ENCODE measurements around the gene CCT6B. TPM values are rescaled to one million over a fixed set of nuclear protein-coding genes. Genes with fewer than 3 reads are reported as not detected.
"Not testable (repeated sequence)": the region's sequence is repeated elsewhere in the genome, so short reads cannot be mapped to it uniquely, and the experiment has no call there.

CCT6B gene
- 2.8 TPM for total RNA-seq

DNA sequence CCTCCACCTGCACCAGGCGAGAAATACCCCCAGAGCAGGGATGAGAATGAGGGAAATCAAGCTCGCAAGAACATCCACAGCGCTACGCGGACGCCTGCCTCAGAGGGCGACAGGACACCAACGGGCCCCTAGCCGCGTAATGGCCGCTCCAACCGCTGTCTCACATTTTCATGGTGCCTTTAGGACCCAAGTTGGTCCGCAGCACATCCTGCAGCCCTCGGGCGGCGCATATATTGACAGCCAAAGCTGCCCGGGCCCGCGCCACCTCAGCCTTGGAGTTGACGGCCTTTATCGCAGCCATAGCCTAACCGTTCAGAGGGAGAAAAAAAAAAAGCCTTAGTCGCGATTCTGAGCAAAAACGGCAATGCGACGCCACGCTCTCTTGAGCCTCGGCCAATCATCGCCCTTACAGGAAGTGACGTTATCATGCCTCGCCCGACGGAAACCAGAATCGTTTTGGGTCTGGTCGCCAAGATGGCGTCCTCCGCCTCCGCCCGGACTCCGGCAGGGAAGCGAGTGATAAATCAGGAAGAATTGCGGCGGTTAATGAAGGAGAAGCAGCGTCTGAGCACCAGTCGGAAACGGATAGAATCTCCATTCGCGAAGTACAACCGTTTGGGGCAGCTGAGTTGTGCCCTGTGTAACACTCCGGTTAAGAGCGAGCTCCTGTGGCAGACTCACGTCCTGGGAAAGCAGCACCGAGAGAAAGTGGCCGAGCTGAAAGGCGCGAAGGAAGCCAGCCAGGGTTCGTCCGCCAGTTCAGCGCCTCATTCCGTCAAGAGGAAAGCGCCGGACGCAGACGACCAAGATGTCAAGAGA lies at the start of gene CCT6B, which contains the start of gene ZNF830:
Gene CCT6B, minus strand, starts transcription at position 368 of the 819 bp plus-strand sequence. Its CDS starts 67 bp downstream, at position 301.
Gene ZNF830, plus strand, starts transcription at position 448 of the 819 bp plus-strand sequence. Its CDS starts 27 bp downstream, at position 475.
- Histone ChIP-seq H3K4me1 (ENCODE audit: insufficient read depth, low read length) (peaks cover 10% of the 10 kb centered on the region), H3K27me3 (ENCODE audit: insufficient read depth, low read length) (no peaks in the 10 kb centered on the region), H3K9me3 (ENCODE audit: low read depth, low read length) (no peaks in the 10 kb centered on the region), H3K4me3 (ENCODE audit: low read length) (peak within 1 kb of the TSS; percentile 69)

- no peak overlapping the region for H3K4me3 ChIP-seq (ENCODE audit: low read length)
- no peaks in the 10 kb centered on the region for H3K9me3 ChIP-seq (ENCODE audit: low read depth, low read length)
- H3K4me1 ChIP-seq (ENCODE audit: insufficient read depth, low read length): no peaks in the 10 kb centered on the region
- no peaks in the 10 kb centered on the region for H3K27me3 ChIP-seq (ENCODE audit: insufficient read depth, low read length)
Measured at GRCh38 chr17:35010093-35010492, 48.8 kb upstream of the CCT6B start.

DNA sequence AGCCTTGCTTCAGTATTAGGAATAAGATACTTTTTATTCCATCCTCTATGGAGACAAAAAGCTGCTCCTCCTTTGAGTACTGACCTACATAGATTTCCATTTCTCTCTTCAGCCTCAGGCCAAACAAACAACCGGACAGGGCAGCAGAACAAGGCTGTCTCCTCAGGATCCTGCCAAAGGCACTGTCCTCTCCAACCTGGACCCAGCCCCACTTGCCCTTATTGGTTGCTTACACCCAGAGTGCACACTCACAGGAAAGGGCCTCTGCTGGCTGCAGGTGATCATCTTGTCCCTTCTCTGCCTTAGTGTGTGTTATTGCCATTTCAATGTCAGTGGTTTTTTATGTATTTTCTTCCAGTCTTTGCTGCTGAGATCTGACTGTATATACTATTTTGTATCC lies 45.7 kb upstream of the CCT6B start:
- no peaks in the 10 kb centered on the region for H3K4me1 ChIP-seq (ENCODE audit: insufficient read depth, low read length)
- no peak overlapping the region for H3K4me3 ChIP-seq (ENCODE audit: low read length)
- H3K9me3 ChIP-seq (ENCODE audit: low read depth, low read length): no peaks in the 10 kb centered on the region
- no peaks in the 10 kb centered on the region for H3K27me3 ChIP-seq (ENCODE audit: insufficient read depth, low read length)

DNA sequence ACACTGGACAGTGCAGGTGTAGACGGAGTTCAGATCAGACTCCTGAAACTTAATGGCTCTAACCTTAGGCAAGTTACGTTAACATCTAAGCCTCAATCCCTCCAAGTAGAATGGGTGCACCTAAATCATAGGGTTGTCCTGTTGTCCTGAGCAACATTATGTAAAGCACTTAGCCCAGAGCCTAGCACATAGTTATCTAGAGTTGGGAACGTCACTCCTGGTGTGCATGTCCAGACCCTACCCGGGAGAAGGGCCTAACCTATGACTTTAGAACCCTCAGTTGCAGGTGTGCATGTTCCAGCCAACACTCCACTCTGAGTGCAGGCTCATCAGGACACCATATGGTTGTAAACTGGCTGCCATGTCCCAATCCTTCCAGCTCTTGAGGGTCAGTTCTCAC lies 45.1 kb upstream of the CCT6B start:
- no peaks in the 10 kb centered on the region for H3K27me3 ChIP-seq (ENCODE audit: insufficient read depth, low read length)
- no peak overlapping the region for H3K4me3 ChIP-seq (ENCODE audit: low read length)
- no peaks in the 10 kb centered on the region for H3K4me1 ChIP-seq (ENCODE audit: insufficient read depth, low read length)
- H3K9me3 ChIP-seq (ENCODE audit: low read depth, low read length): no peaks in the 10 kb centered on the region

- H3K9me3 ChIP-seq (ENCODE audit: low read depth, low read length): no peaks in the 10 kb centered on the region
Measured at GRCh38 chr17:35003778-35004177, 42.5 kb upstream of the CCT6B start.

GRCh38 chr17:35002876-35003551 lies 41.8 kb upstream of the CCT6B start:
- Histone ChIP-seq H3K4me3 (ENCODE audit: low read length) (no peak overlapping the region), H3K27me3 (ENCODE audit: insufficient read depth, low read length) (no peaks in the 10 kb centered on the region), H3K9me3 (ENCODE audit: low read depth, low read length) (no peaks in the 10 kb centered on the region), H3K4me1 (ENCODE audit: insufficient read depth, low read length) (no peaks in the 10 kb centered on the region)

More at GRCh38 chr17:35003778-35004177, 42.5 kb upstream of the CCT6B start:
- H3K4me1 ChIP-seq (ENCODE audit: insufficient read depth, low read length): no peaks in the 10 kb centered on the region
- no peak overlapping the region for H3K4me3 ChIP-seq (ENCODE audit: low read length)
- no peaks in the 10 kb centered on the region for H3K27me3 ChIP-seq (ENCODE audit: insufficient read depth, low read length)

DNA sequence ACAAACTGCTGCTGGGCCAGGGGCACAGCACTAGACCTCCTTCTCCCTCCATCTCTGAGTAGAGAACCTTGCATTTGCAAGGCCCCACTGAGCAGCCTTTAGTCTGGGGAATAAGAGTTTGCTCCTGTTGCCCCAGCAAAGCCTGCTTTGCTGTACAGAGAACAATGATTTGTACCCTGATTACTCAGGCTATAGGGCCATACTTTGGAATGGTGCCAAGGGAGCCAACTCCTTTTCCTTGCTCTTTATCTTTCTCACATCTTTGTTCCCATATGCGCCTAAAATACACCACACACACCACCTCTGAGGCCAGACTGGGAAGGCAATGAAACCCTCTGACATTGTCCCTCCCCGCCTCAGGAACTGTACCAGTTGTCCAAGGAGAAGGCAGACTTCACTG lies 40.3 kb upstream of the CCT6B start:
- no peaks in the 10 kb centered on the region for H3K9me3 ChIP-seq (ENCODE audit: low read depth, low read length)
- no peak overlapping the region for H3K4me3 ChIP-seq (ENCODE audit: low read length)
- peaks cover 9% of the 10 kb centered on the region for H3K4me1 ChIP-seq (ENCODE audit: insufficient read depth, low read length)
- H3K27me3 ChIP-seq (ENCODE audit: insufficient read depth, low read length): no peaks in the 10 kb centered on the region

- peaks cover 11% of the 10 kb centered on the region for H3K4me1 ChIP-seq (ENCODE audit: insufficient read depth, low read length)
- H3K4me3 ChIP-seq (ENCODE audit: low read length); H3K9me3 ChIP-seq (ENCODE audit: low read depth, low read length); H3K27me3 ChIP-seq (ENCODE audit: insufficient read depth, low read length): not testable (repeated sequence)
Measured at GRCh38 chr17:35000965-35001364, 39.7 kb upstream of the CCT6B start.

DNA sequence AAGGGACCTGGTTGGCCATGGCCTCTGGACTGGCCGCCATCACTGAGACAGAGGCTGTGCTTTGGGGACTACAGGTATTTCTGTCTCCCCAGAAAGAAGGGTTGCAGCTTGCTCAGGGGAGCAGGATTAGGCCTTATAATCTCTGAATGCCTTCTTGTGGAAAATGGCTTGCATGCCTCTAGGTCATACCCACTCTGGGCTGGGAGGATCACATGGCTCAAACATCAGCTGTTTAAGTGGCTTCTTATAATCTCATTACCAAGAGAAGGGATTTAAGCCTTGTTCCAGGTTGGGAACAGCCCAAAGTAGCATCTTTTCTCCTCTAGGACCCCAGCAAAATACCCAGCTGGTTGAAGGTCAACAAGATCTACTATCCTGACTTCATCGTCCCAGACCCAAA lies 38.2 kb upstream of the CCT6B start:
- peaks cover 11% of the 10 kb centered on the region for H3K4me1 ChIP-seq (ENCODE audit: insufficient read depth, low read length)
- no peaks in the 10 kb centered on the region for H3K27me3 ChIP-seq (ENCODE audit: insufficient read depth, low read length)
- no peak overlapping the region for H3K4me3 ChIP-seq (ENCODE audit: low read length)
- H3K9me3 ChIP-seq (ENCODE audit: low read depth, low read length): no peaks in the 10 kb centered on the region

- Histone ChIP-seq H3K4me1 (ENCODE audit: insufficient read depth, low read length) (peaks cover 11% of the 10 kb centered on the region), H3K4me3 (ENCODE audit: low read length) (no peak overlapping the region), H3K27me3 (ENCODE audit: insufficient read depth, low read length) (no peaks in the 10 kb centered on the region), H3K9me3 (ENCODE audit: low read depth, low read length) (no peaks in the 10 kb centered on the region)
Measured at GRCh38 chr17:34998205-34998604, 36.9 kb upstream of the CCT6B start.

DNA sequence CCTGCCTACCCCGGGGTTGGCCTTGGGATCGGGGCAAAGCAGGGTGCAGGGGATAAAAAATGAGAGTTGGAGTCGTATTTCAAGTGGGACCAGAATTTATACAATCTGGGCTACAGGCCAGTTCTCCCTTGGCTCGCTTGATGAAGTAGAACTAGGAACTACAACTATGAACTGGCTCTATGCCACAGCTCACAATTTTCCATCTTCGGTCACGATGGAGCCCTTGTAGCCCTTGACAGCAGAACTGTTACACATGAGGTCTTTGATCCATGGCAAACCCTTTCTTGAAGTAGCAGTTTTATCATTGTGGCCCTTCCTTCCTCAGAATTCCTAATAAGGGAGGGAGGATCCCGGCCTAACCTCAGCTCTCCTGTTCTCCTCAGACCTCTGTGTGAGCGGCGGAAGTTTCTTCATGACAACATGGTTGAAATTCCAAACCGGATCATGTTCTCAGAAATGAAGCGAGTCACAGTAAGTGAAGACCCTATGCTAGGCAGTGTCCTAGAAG lies 36.1 kb upstream of the CCT6B start:
- Histone ChIP-seq H3K27me3 (ENCODE audit: insufficient read depth, low read length) (no peaks in the 10 kb centered on the region), H3K9me3 (ENCODE audit: low read depth, low read length) (no peaks in the 10 kb centered on the region), H3K4me1 (ENCODE audit: insufficient read depth, low read length) (peaks cover 13% of the 10 kb centered on the region), H3K4me3 (ENCODE audit: low read length) (no peak overlapping the region)

DNA sequence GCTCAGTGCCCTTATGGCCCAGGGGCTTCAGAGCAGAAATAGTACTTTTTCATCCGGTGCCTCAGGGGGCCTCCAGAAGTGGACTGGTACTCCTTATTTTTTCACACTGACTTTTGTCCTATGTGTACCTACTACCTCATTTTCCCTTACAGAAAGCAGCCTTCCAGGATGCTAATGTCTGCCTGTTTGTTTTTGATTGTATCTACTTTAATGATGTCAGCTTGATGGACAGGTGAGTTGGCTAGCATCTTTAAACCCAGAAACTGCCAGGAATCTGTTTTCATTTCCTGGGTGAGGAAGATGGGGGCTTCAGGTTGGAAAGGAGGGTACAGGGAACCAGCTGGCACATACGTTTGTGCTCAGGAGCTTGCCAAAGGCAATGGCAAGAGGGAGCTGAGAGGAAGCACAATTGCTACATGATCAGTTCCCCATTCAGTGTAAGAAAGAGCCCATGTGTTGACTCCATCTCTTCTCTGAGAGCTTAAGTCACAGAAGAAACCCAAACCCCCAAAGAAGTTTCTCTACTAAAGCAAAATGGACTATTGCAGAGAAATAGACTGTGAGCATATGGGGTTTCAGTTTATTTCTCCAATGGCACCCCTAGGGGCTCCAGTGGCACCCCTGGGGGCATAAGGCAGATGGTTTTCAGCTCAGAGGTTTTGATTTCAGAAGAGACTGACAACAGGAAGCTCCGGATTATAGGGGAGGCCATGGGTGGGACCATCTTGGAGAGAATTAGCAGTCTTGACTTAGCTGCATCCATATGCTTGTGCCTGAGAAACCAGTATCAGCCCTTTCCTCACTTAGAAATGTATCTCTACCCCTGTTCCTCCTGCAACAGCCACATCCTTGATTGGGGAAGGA lies 35.4 kb upstream of the CCT6B start:
- Histone ChIP-seq H3K4me3 (ENCODE audit: low read length) (no peak overlapping the region), H3K9me3 (ENCODE audit: low read depth, low read length) (no peaks in the 10 kb centered on the region), H3K4me1 (ENCODE audit: insufficient read depth, low read length) (peaks cover 15% of the 10 kb centered on the region), H3K27me3 (ENCODE audit: insufficient read depth, low read length) (no peaks in the 10 kb centered on the region)

DNA sequence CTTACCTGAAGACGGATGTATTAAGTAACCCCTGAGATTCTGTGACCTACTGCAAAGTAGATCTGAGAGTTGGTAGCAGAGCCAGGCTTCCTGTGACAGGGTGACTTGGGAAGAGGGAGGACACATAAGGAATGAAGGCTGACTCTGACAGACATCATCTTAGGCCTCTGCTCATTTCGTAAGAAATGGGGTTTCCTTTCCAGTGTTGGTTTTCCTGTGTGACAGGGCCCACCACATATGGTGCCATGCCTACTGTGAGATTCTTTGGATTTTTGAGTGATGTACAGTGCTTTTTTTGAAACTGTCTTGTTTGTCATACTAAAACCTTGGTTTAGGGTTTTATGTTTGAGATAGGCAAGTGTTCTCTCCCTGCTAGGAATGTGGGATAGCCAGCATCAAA lies 31.8 kb upstream of the CCT6B start:
- Histone ChIP-seq H3K27me3 (ENCODE audit: insufficient read depth, low read length) (no peaks in the 10 kb centered on the region), H3K9me3 (ENCODE audit: low read depth, low read length) (no peaks in the 10 kb centered on the region), H3K4me3 (ENCODE audit: low read length) (no peak overlapping the region), H3K4me1 (ENCODE audit: insufficient read depth, low read length) (peaks cover 15% of the 10 kb centered on the region)

GRCh38 chr17:34991606-34992005 lies 30.3 kb upstream of the CCT6B start:
- no peak overlapping the region for H3K4me3 ChIP-seq (ENCODE audit: low read length)
- no peaks in the 10 kb centered on the region for H3K9me3 ChIP-seq (ENCODE audit: low read depth, low read length)
- peaks cover 7% of the 10 kb centered on the region for H3K4me1 ChIP-seq (ENCODE audit: insufficient read depth, low read length)
- H3K27me3 ChIP-seq (ENCODE audit: insufficient read depth, low read length): no peaks in the 10 kb centered on the region

GRCh38 chr17:34990921-34991365 lies 29.7 kb upstream of the CCT6B start:
- H3K9me3 ChIP-seq (ENCODE audit: low read depth, low read length): no peaks in the 10 kb centered on the region
- no peak overlapping the region for H3K4me3 ChIP-seq (ENCODE audit: low read length)
- H3K27me3 ChIP-seq (ENCODE audit: insufficient read depth, low read length): no peaks in the 10 kb centered on the region
- peaks cover 4% of the 10 kb centered on the region for H3K4me1 ChIP-seq (ENCODE audit: insufficient read depth, low read length)

Measured in mononuclear cell (primary cell).